GM12878 (cell line): ENCODE data around the gene MAP2K1. TPM values are rescaled to one million over a fixed set of nuclear protein-coding genes. Genes with fewer than 3 reads are reported as not detected.

ENCODE experiments used
- ATAC-seq: fragments of 200-7000 bp; cut with Tn5 transposase; 3 replicates; pipeline ENCODE4 v1.9.1; 2020; ENCODE audit warnings: mild to moderate bottlenecking, moderate library complexity
- BruUV-seq: library from RNA; stranded (reverse); fragments of 400-500 nt; replicated peaks from 2 replicates; lab custom pipeline; 2021; lab: Mats Ljungman, UMichigan
- CTCF ChIA-PET: fragments of 300-600 bp; sonication (Branson Sonifier 250); formaldehyde crosslinking; extraction: SDS; loops from one replicate; lab custom pipeline; 2021; ENCODE audit warnings: inconsistent platforms; lab: Yijun Ruan, JAX
- POLR2A ChIA-PET: fragments of 350-600 bp; formaldehyde crosslinking; extraction: SDS; loops from one replicate; lab custom pipeline; 2021; ENCODE audit warnings: inconsistent platforms; lab: Charles Lee
- RAD21 ChIA-PET: fragments of 300-600 bp; sonication (Branson Sonifier 250); formaldehyde crosslinking; loops from one replicate; lab custom pipeline; 2023; ENCODE audit warnings: antibody characterized with exemption; ENCODE audit not compliant: unreplicated experiment; lab: Charles Lee
- SMC1A ChIA-PET: fragments of 300-600 bp; sonication (Branson Sonifier 250); formaldehyde crosslinking; loops from one replicate; lab custom pipeline; 2023; ENCODE audit not compliant: unreplicated experiment, uncharacterized antibody; lab: Charles Lee
- DNase-seq: peaks from one replicate; pipeline ENCODE4 v3.0.0-alpha.2; 2011; ENCODE audit warnings: low read depth, low spot score
- FAIRE-seq: peaks from 3 replicates; lab custom pipeline; 2011; peaks lifted over from hg19 to GRCh38; lab: Jason Lieb, UNC
- H2AFZ ChIP-seq: 2 replicates; pipeline ENCODE4 v1.6.0; 2011; ENCODE audit warnings: low read depth, low read length, control low read depth; ENCODE audit not compliant: control insufficient read depth
- H3K27ac ChIP-seq: 2 replicates; pipeline ENCODE4 v1.5.1; 2011; ENCODE audit warnings: control low read depth; ENCODE audit not compliant: control insufficient read depth, insufficient read depth
- H3K27me3 ChIP-seq, 2 experiments: replicated peaks in 1 of 2; 2 replicates each; pipeline versions ENCODE4 v1.6.0 to v1.6.1; 2011; ENCODE audit warnings: low read length in 1 of 2; ENCODE audit not compliant: control insufficient read depth in 2 of 2, insufficient read depth in 2 of 2
- H3K36me3 ChIP-seq, 2 experiments: 2 replicates each; pipeline ENCODE4 v1.5.1; 2011; ENCODE audit warnings: low read length in 1 of 2; ENCODE audit not compliant: control insufficient read depth in 2 of 2, insufficient read depth in 2 of 2
- H3K4me1 ChIP-seq: 2 replicates; pipeline ENCODE4 v1.6.1; 2011; ENCODE audit warnings: mild to moderate bottlenecking, low read length, moderate library complexity, mixed read lengths; ENCODE audit not compliant: control insufficient read depth, insufficient read depth
- H3K4me2 ChIP-seq: 2 replicates; pipeline ENCODE4 v1.6.0; 2011; ENCODE audit warnings: control low read depth; ENCODE audit not compliant: control insufficient read depth, insufficient read depth
- H3K4me3 ChIP-seq: fragments of 200-600 bp; sonication (generic); 2 replicates; pipeline ENCODE4 v1.5.1; 2016
- H3K79me2 ChIP-seq: 2 replicates; pipeline ENCODE4 v1.6.0; 2011; ENCODE audit warnings: low read length; ENCODE audit not compliant: control insufficient read depth, insufficient read depth
- H3K9ac ChIP-seq: 2 replicates; pipeline ENCODE4 v1.8.0; 2011; ENCODE audit warnings: low read length, control low read depth, mixed read lengths; ENCODE audit not compliant: control insufficient read depth, insufficient read depth
- H3K9me3 ChIP-seq: replicated peaks from 3 replicates; pipeline ENCODE4 v1.5.1; 2011; ENCODE audit warnings: mild to moderate bottlenecking, low read length; ENCODE audit not compliant: control insufficient read depth, insufficient read depth
- H4K20me1 ChIP-seq: 2 replicates; pipeline ENCODE4 v1.6.0; 2011; ENCODE audit not compliant: control insufficient read depth, insufficient read depth
- CHD2 ChIP-seq: IDR thresholded peaks from 2 replicates; pipeline ENCODE4 v1.6.1; 2011; ENCODE audit warnings: low read depth, low read length, improper control_type of control experiment, borderline replicate concordance
- EGR1 ChIP-seq, 2 experiments: IDR thresholded peaks; 1 replicate in 1 of 2; 2 replicates in 1 of 2; pipeline ENCODE4 v1.6.1; 2011 to 2012; ENCODE audit warnings: low read depth in 2 of 2, low read length in 2 of 2, borderline replicate concordance in 1 of 2, mild to moderate bottlenecking in 1 of 2, moderate library complexity in 1 of 2
- GABPA ChIP-seq: IDR thresholded peaks from 2 replicates; pipeline ENCODE4 v1.6.1; 2014; ENCODE audit warnings: antibody characterized with exemption, low read depth, mild to moderate bottlenecking, inconsistent platforms
- IRF5 ChIP-seq: fragments of 450-650 bp; IDR thresholded peaks from 2 replicates; pipeline ENCODE4 v1.6.1; 2017; ENCODE audit warnings: borderline replicate concordance
- MYC ChIP-seq: IDR thresholded peaks from 2 replicates; pipeline ENCODE4 v1.6.1; 2011; ENCODE audit warnings: mild to moderate bottlenecking, low read length, moderate library complexity, inconsistent platforms; ENCODE audit not compliant: insufficient read depth, insufficient replicate concordance, insufficient read length, severe bottlenecking
- PAX5 ChIP-seq: IDR thresholded peaks from 2 replicates; pipeline ENCODE4 v1.6.1; 2011; ENCODE audit warnings: low read depth, low read length, borderline replicate concordance
- RAD21 ChIP-seq: IDR thresholded peaks from 2 replicates; pipeline ENCODE4 v1.6.1; 2011; ENCODE audit warnings: mild to moderate bottlenecking, low read depth, low read length, moderate library complexity; ENCODE audit not compliant: insufficient read depth
- SMAD5 ChIP-seq: IDR thresholded peaks from 2 replicates; pipeline ENCODE4 v1.6.1; 2016; ENCODE audit warnings: antibody characterized with exemption, low read depth
- SMARCA5 ChIP-seq: fragments of 450-650 bp; IDR thresholded peaks from 2 replicates; pipeline ENCODE4 v1.6.1; 2017; ENCODE audit warnings: mild to moderate bottlenecking
- SPI1 ChIP-seq: IDR thresholded peaks from 2 replicates; pipeline ENCODE4 v1.6.1; 2011; ENCODE audit warnings: low read depth, mild to moderate bottlenecking, low read length, moderate library complexity, borderline replicate concordance; ENCODE audit not compliant: insufficient read depth
- TCF12 ChIP-seq: IDR thresholded peaks from 2 replicates; pipeline ENCODE4 v1.6.1; 2011; ENCODE audit warnings: low read depth, mild to moderate bottlenecking, low read length
- YY1 ChIP-seq: IDR thresholded peaks from 2 replicates; pipeline ENCODE4 v1.6.1; 2011; ENCODE audit warnings: low read depth, mild to moderate bottlenecking, low read length
- ZNF274 ChIP-seq: IDR thresholded peaks from one replicate; pipeline ENCODE4 v1.8.0; 2011; ENCODE audit not compliant: insufficient read length, insufficient read depth
- ZSCAN29 ChIP-seq: fragments of 450-650 bp; IDR thresholded peaks from 2 replicates; pipeline ENCODE4 v1.6.1; 2017; ENCODE audit warnings: mild to moderate bottlenecking, moderate library complexity
- ZZZ3 ChIP-seq: IDR thresholded peaks from 2 replicates; pipeline ENCODE4 v1.6.1; 2011; ENCODE audit warnings: low read depth; ENCODE audit not compliant: control insufficient read depth, insufficient read length
- WGBS: methylation state at CpG from one replicate; pipeline ENCODE4 v1.1.6; 2016; ENCODE audit warnings: low lambda C conversion rate; ENCODE audit not compliant: insufficient replicate concordance, insufficient coverage; ENCODE audit errors: missing lambda C conversion rate; 5-methylcytosine and 5-hydroxymethylcytosine counted together
- in situ Hi-C: fragments of 300-500 bp; cut with MboI; formaldehyde crosslinking; loops from 9 replicates; pipeline ENCODE4 v1.14.3; 2018; ENCODE audit warnings: mixed read lengths
- intact Hi-C: fragments of 100-400 bp; cut with micrococcal nuclease; formaldehyde crosslinking; loops from one replicate; pipeline ENCODE4 v1.14.2; 2022; ENCODE audit not compliant: unreplicated experiment
- polyA plus RNA-seq, 11 experiments: library from polyadenylated mRNA; depleted of rRNA in 4 of 11; unstranded in 6 of 11; stranded (reverse) in 5 of 11; fragments of >200 nt; fragmentation: Nextera tagmentation in 4 of 11; fragmentation: Illumina TruSeq in 1 of 11; extraction: Ambion mirVana in 4 of 11; extraction: Trizol in 1 of 11; gene quantifications; 1 replicate in 1 of 11; 2 replicates in 10 of 11; pipeline versions ENCODE4 v1.2.1 to v1.2.3, GENCODE V29; 2011 to 2016; ENCODE audit warnings: inconsistent platforms in 2 of 11, missing spikeins in 2 of 11, low read depth in 1 of 11
- total RNA-seq, 4 experiments: library from RNA; depleted of rRNA in 3 of 4; stranded (reverse); fragments of >200 nt in 3 of 4; fragmentation: Illumina TruSeq in 1 of 4; extraction: Trizol in 1 of 4; gene quantifications; 2 replicates each; pipeline versions ENCODE4 v1.2.1 to v1.2.3, GENCODE V29; 2013 to 2021
- TF ChIP-seq, protein P1 (sequence below): IDR thresholded peaks from 2 replicates; pipeline ENCODE4 v1.6.1; 2011; ENCODE audit warnings: borderline replicate concordance, low read depth, mild to moderate bottlenecking, moderate library complexity, low read length; ENCODE audit not compliant: insufficient read depth, poor library complexity, severe bottlenecking
- TF ChIP-seq, protein P2 (sequence below): fragments of 450-650 bp; IDR thresholded peaks from 2 replicates; pipeline ENCODE4 v1.6.1; 2017; ENCODE audit warnings: mild to moderate bottlenecking, low read depth, inconsistent platforms; ENCODE audit not compliant: poor library complexity, severe bottlenecking

MAP2K1 gene
- total and polyA plus RNA-seq, 10 of the 15 experiments (the other 5 are each of a cell fraction or from before 2014, with no cell fraction given) = 11.2 to 112 (median 56.6) TPM

GRCh38 chr15:66498501-66499386 is 112.0 kb downstream of the MAP2K1 start:
- ATAC-seq (peak; percentile 13), DNase-seq (no peak)
- TF ChIP-seq SMAD5 = no peak; the same call in 1 of the 2 replicates
- TF ChIP-seq GABPA = 0 out of 2 replicates have a peak, but pooled peaks have one; percentile 7
- TF ChIP-seq ZNF274 = no peak
- TF ChIP-seq RAD21 = peak; percentile 41; the same call in 1 of the 2 replicates
- TF ChIP-seq SMARCA5 = no peak
- TF ChIP-seq CHD2 = no peak
- TF ChIP-seq TCF12 = no peak
- TF ChIP-seq EGR1 (IDR thresholded peaks at IDR 0.05; ENCODE audit: borderline replicate concordance in 1 of 2, low read depth in 2 of 2, low read length in 2 of 2) = no peak
- TF ChIP-seq IRF5 = no peak
- no peak for TF ChIP-seq SPI1
- TF ChIP-seq, protein P1, sequence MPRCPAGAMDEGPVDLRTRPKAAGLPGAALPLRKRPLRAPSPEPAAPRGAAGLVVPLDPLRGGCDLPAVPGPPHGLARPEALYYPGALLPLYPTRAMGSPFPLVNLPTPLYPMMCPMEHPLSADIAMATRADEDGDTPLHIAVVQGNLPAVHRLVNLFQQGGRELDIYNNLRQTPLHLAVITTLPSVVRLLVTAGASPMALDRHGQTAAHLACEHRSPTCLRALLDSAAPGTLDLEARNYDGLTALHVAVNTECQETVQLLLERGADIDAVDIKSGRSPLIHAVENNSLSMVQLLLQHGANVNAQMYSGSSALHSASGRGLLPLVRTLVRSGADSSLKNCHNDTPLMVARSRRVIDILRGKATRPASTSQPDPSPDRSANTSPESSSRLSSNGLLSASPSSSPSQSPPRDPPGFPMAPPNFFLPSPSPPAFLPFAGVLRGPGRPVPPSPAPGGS = no peak
- TF ChIP-seq, protein P2, sequence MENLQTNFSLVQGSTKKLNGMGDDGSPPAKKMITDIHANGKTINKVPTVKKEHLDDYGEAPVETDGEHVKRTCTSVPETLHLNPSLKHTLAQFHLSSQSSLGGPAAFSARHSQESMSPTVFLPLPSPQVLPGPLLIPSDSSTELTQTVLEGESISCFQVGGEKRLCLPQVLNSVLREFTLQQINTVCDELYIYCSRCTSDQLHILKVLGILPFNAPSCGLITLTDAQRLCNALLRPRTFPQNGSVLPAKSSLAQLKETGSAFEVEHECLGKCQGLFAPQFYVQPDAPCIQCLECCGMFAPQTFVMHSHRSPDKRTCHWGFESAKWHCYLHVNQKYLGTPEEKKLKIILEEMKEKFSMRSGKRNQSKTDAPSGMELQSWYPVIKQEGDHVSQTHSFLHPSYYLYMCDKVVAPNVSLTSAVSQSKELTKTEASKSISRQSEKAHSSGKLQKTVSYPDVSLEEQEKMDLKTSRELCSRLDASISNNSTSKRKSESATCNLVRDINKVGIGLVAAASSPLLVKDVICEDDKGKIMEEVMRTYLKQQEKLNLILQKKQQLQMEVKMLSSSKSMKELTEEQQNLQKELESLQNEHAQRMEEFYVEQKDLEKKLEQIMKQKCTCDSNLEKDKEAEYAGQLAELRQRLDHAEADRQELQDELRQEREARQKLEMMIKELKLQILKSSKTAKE = no peak
- TF ChIP-seq PAX5 = no peak
- no peak for TF ChIP-seq ZZZ3
- TF ChIP-seq MYC = no peak
- TF ChIP-seq ZSCAN29 = no peak
- TF ChIP-seq YY1 = no peak

More at GRCh38 chr15:66498501-66499386, 112.0 kb downstream of the MAP2K1 start:
- Histone ChIP-seq H3K9ac (no peak overlapping the region), H3K4me3 (no peak overlapping the region), H3K4me2 (no peak overlapping the region), H3K27ac (no peak overlapping the region), H3K27me3 (no peaks in the 10 kb centered on the region), H3K9me3 (no peaks in the 10 kb centered on the region), H3K4me1 (peaks cover 4% of the 10 kb centered on the region; the same call in 1 of the 2 replicates), H2AFZ (no peak overlapping the region), H3K79me2 (peaks cover 52% of the 10 kb centered on the region), H4K20me1 (peaks cover 3% of the 10 kb centered on the region; the same call in 1 of the 2 replicates), H3K36me3 (peaks cover 7 to 40% of the 10 kb centered on the region in 2 experiments)
- FAIRE-seq = no peak
- RAD21 ChIA-PET = interaction anchor here (0.5 to 3.2 kb wide), 23 partner anchors 9 to 1715 kb away, joined by 3 to 65 read pairs (median 3); partner anchors contain the start of genes DIS3L and MAP2K1
- WGBS = 48% methylated on average over 3 of the region's 3 CpGs
- SMC1A ChIA-PET = interaction anchor here (0.8 to 6.2 kb wide), 24 partner anchors 24 to 582 kb away, joined by 3 to 51 read pairs (median 4); partner anchors contain the start of gene MAP2K1
- no TSS peak for BruUV-seq
- POLR2A ChIA-PET = interaction anchor here (0.5 to 4.0 kb wide), 7 partner anchors 25 to 711 kb away, joined by 3 to 26 read pairs (median 3); partner anchors contain the start of gene MAP2K1
- CTCF ChIA-PET = interaction anchor here (0.6 to 5.2 kb wide), 47 partner anchors 8 to 631 kb away, joined by 3 to 103 read pairs (median 5); partner anchors contain the start of genes DIS3L, MAP2K1, MEGF11 and TIPIN
- intact Hi-C loops (loop anchor here (1.0 to 5.0 kb wide), 2 partner anchors 108 to 206 kb away; partner anchors contain the start of gene DIS3L), in situ Hi-C loops (no loop called here)
